A549 (cell line): ENCODE measurements around the gene CACNA2D4. TPM values are rescaled to one million over a fixed set of nuclear protein-coding genes. Genes with fewer than 3 reads are reported as not detected.
A peak's percentile ranks its signal among the peaks of the same experiment; 100 is the strongest.

ENCODE experiments used
- ATAC-seq, 2 experiments: fragments of 200-7000 bp in 1 of 2; fragments of >200 bp in 1 of 2; cut with Nextera tagmentation in 1 of 2; cut with Tn5 transposase in 1 of 2; 3 replicates each; pipeline versions ENCODE4 v1.8.0 to v1.9.1; 2018 to 2020; ENCODE audit warnings: mild to moderate bottlenecking in 1 of 2, moderate library complexity in 1 of 2
- CTCF ChIA-PET: fragments of 300-600 bp; sonication (Branson Sonifier 250); formaldehyde crosslinking; extraction: SDS; loops from one replicate; lab custom pipeline; 2021; ENCODE audit warnings: antibody characterized with exemption, inconsistent platforms; lab: Yijun Ruan, JAX
- POLR2A ChIA-PET: fragments of 350-600 bp; formaldehyde crosslinking; extraction: SDS; loops from one replicate; lab custom pipeline; 2021; ENCODE audit warnings: antibody characterized with exemption, inconsistent platforms; lab: Yijun Ruan, JAX
- DNase-seq, 2 experiments: peaks; one replicate each; pipeline versions ENCODE4 v3.0.0 to v3.0.0-alpha.2; 2011 to 2016; ENCODE audit warnings: low read depth in 1 of 2, low spot score in 1 of 2
- FAIRE-seq: peaks from 2 replicates; lab custom pipeline; 2011; peaks lifted over from hg19 to GRCh38; lab: Jason Lieb, UNC
- H3K27ac ChIP-seq, 2 experiments: fragments of >200 bp; sonication (Bioruptor Twin); formaldehyde crosslinking; 3 replicates each; pipeline ENCODE4 v1.5.1; 2016 to 2017
- H3K4me1 ChIP-seq: fragments of >200 bp; sonication (Bioruptor Twin); formaldehyde crosslinking; 3 replicates; pipeline ENCODE4 v1.6.1; 2016
- H3K4me2 ChIP-seq: fragments of >200 bp; sonication (Bioruptor Twin); formaldehyde crosslinking; 3 replicates; pipeline ENCODE4 v1.6.1; 2016
- H3K4me3 ChIP-seq: fragments of >200 bp; sonication (Bioruptor Twin); formaldehyde crosslinking; 3 replicates; pipeline ENCODE4 v1.5.1; 2016
- H3K9me3 ChIP-seq: fragments of >200 bp; sonication (Bioruptor Twin); formaldehyde crosslinking; 3 replicates; pipeline ENCODE4 v1.6.1; 2016
- BHLHE40 ChIP-seq: IDR thresholded peaks from 2 replicates; pipeline ENCODE4 v1.6.1; 2012; ENCODE audit warnings: low read depth, low read length, inconsistent platforms
- E2F6 ChIP-seq: IDR thresholded peaks from 2 replicates; pipeline ENCODE4 v1.6.1; 2012; ENCODE audit warnings: low read depth, borderline replicate concordance
- ELK1 ChIP-seq: fragments of 150-350 bp; IDR thresholded peaks from 2 replicates; pipeline ENCODE4 v1.6.1; 2014; ENCODE audit warnings: low read depth, mild to moderate bottlenecking, low read length
- FOSB ChIP-seq: fragments of 250-450 bp; sonication (Bioruptor Pico); IDR thresholded peaks from 2 replicates; pipeline ENCODE4 v1.5.0; 2020; ENCODE audit warnings: mild to moderate bottlenecking, moderate library complexity
- FOXS1 ChIP-seq: fragments of 250-450 bp; sonication (Bioruptor Pico); IDR thresholded peaks from 2 replicates; pipeline ENCODE4 v1.5.0; 2020; ENCODE audit warnings: mild to moderate bottlenecking, moderate library complexity
- GATA3 ChIP-seq: IDR thresholded peaks from 2 replicates; pipeline ENCODE4 v1.6.1; 2012; ENCODE audit warnings: borderline replicate concordance
- HEYL ChIP-seq: fragments of 250-450 bp; sonication (Bioruptor Pico); IDR thresholded peaks from 2 replicates; pipeline ENCODE4 v1.8.0; 2021; ENCODE audit warnings: mild to moderate bottlenecking, moderate library complexity
- HOXA7 ChIP-seq: fragments of 250-450 bp; sonication (Bioruptor Pico); IDR thresholded peaks from 2 replicates; pipeline ENCODE4 v1.5.0; 2020; ENCODE audit warnings: mild to moderate bottlenecking, moderate library complexity
- HOXB5 ChIP-seq: fragments of 250-450 bp; sonication (Bioruptor Pico); IDR thresholded peaks from 2 replicates; pipeline ENCODE4 v1.5.0; 2020; ENCODE audit warnings: mild to moderate bottlenecking, moderate library complexity
- MAFK ChIP-seq: fragments of 450-650 bp; IDR thresholded peaks from 2 replicates; pipeline ENCODE4 v1.6.1; 2014; ENCODE audit not compliant: partially characterized antibody
- NR3C1 ChIP-seq: fragments of >200 bp; sonication (Bioruptor Twin); formaldehyde crosslinking; IDR thresholded peaks from 3 replicates; pipeline ENCODE4 v1.6.1; 2017
- PHF8 ChIP-seq: fragments of 200-600 bp; sonication (generic); IDR thresholded peaks from 2 replicates; pipeline ENCODE4 v1.6.1; 2016; ENCODE audit warnings: low read depth, mild to moderate bottlenecking, antibody characterized with exemption, moderate library complexity, borderline replicate concordance
- POLR2AphosphoS2 ChIP-seq: conservative IDR thresholded peaks from 2 replicates; pipeline ENCODE4 v1.6.1; 2012; ENCODE audit warnings: low read length, improper control_type of control experiment, inconsistent platforms
- RAD21 ChIP-seq, 2 experiments: fragments of >200 bp in 1 of 2; sonication (Bioruptor Twin) in 1 of 2; formaldehyde crosslinking in 1 of 2; IDR thresholded peaks in 1 of 2; conservative IDR thresholded peaks in 1 of 2; 2 replicates in 1 of 2; 3 replicates in 1 of 2; pipeline ENCODE4 v1.6.1; 2012 to 2018; ENCODE audit warnings: inconsistent platforms in 1 of 2
- RARB ChIP-seq: fragments of 250-450 bp; sonication (Bioruptor Pico); IDR thresholded peaks from 2 replicates; pipeline ENCODE4 v1.8.0; 2021; ENCODE audit warnings: mild to moderate bottlenecking, moderate library complexity
- TP53 ChIP-seq: fragments of 250-450 bp; sonication (Bioruptor Pico); IDR thresholded peaks from 2 replicates; pipeline ENCODE4 v1.5.0; 2021; ENCODE audit warnings: mild to moderate bottlenecking, moderate library complexity
- USF2 ChIP-seq: fragments of 450-650 bp; IDR thresholded peaks from 2 replicates; pipeline ENCODE4 v1.6.1; 2014; ENCODE audit warnings: antibody characterized with exemption
- ZC3H11A ChIP-seq: fragments of 450-650 bp; IDR thresholded peaks from 2 replicates; pipeline ENCODE4 v1.6.1; 2014; ENCODE audit warnings: antibody characterized with exemption, mild to moderate bottlenecking
- ZNF302 ChIP-seq: fragments of 250-450 bp; sonication (Bioruptor Pico); IDR thresholded peaks from 2 replicates; pipeline ENCODE4 v1.9.0; 2021; ENCODE audit warnings: inconsistent platforms, mild to moderate bottlenecking, moderate library complexity
- WGBS: methylation state at CpG from one replicate; pipeline ENCODE4 v1.1.6; 2017; ENCODE audit errors: missing lambda C conversion rate; 5-methylcytosine and 5-hydroxymethylcytosine counted together
- polyA plus RNA-seq, 4 experiments: library from polyadenylated mRNA; depleted of rRNA in 3 of 4; stranded (reverse); fragments of >200 nt; fragmentation: RNase III in 1 of 4; extraction: RNeasy Plus Mini Kit Qiagen cat#74134 plus additional on column Dnase treatment in 1 of 4; gene quantifications; 2 replicates in 3 of 4; 3 replicates in 1 of 4; pipeline ENCODE4 v1.2.3, GENCODE V29; 2011 to 2017
- TF ChIP-seq, protein P1 (sequence below): fragments of >200 bp; sonication (Bioruptor Twin); formaldehyde crosslinking; IDR thresholded peaks from 3 replicates; pipeline ENCODE4 v1.5.1; 2016
- TF ChIP-seq, protein P2 (sequence below): fragments of 200-600 bp; sonication (generic); IDR thresholded peaks from 2 replicates; pipeline ENCODE4 v1.6.1; 2016; ENCODE audit warnings: antibody characterized with exemption, mild to moderate bottlenecking, moderate library complexity

Gene CACNA2D4
- polyA plus RNA-seq, 2 of the 4 experiments (the other 2 are of a cell fraction): not detected

GRCh38 chr12:1791104-1791841, 127.2 kb downstream of the CACNA2D4 start (continued):
- TF ChIP-seq, protein P1, sequence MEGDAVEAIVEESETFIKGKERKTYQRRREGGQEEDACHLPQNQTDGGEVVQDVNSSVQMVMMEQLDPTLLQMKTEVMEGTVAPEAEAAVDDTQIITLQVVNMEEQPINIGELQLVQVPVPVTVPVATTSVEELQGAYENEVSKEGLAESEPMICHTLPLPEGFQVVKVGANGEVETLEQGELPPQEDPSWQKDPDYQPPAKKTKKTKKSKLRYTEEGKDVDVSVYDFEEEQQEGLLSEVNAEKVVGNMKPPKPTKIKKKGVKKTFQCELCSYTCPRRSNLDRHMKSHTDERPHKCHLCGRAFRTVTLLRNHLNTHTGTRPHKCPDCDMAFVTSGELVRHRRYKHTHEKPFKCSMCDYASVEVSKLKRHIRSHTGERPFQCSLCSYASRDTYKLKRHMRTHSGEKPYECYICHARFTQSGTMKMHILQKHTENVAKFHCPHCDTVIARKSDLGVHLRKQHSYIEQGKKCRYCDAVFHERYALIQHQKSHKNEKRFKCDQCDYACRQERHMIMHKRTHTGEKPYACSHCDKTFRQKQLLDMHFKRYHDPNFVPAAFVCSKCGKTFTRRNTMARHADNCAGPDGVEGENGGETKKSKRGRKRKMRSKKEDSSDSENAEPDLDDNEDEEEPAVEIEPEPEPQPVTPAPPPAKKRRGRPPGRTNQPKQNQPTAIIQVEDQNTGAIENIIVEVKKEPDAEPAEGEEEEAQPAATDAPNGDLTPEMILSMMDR: peak; percentile 91
- no peak for TF ChIP-seq MAFK
- TF ChIP-seq POLR2AphosphoS2: no peak

DNA sequence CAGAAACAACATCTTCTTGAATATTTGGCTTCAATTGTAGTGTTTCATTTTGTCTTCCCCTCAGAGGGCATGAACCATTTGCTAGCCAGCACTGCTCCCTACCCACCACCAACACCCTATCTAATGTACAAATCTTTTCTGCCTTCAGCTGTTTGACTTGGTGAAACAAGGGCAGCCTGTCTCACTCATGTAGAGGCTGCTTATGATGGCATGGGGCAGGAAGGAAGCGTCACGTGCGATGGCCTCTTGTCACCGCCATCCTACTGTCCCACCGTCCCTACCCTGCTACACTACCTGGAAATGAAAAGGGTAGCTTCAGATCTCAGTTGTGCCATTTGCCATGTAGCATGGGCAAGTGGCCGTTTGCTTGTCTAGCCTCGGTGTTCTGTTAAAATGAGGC, 128.0 kb downstream of the CACNA2D4 start:
- Histone ChIP-seq H3K9me3 (no peaks in the 10 kb centered on the region), H3K27ac (no peak overlapping the region), H3K4me1 (peaks cover under 1% of the 10 kb centered on the region; the same call in 2 of the 3 replicates), H3K4me3 (no peak overlapping the region), H3K4me2 (no peak overlapping the region)
- 68% methylated on average over 7 of the region's 7 CpGs for WGBS
- ATAC-seq: peak; percentile 12 to 22; a peak in 3 of 6 replicates
- DNase-seq: no peak
- POLR2A ChIA-PET: interaction anchor here (1.3 to 2.2 kb wide), 3 partner anchors 100 to 138 kb away, joined by 3 to 10 read pairs (median 5); partner anchors contain the start of gene ADIPOR2
- no peak for FAIRE-seq
- TF ChIP-seq RAD21 (conservative IDR thresholded peaks at IDR 0.05 in 1 of 2, IDR thresholded peaks at IDR 0.05 in 1 of 2) (no peak), E2F6 (no peak), PHF8 (no peak), HOXB5 (CRISPR knock-in tag) (no peak), NR3C1 (no peak), RARB (no peak), FOSB (no peak), ZNF302 (CRISPR knock-in tag) (no peak), BHLHE40 (no peak), GATA3 (no peak), ELK1 (no peak), FOXS1 (CRISPR knock-in tag) (no peak), TP53 (no peak), ZC3H11A (no peak), HEYL (no peak), USF2 (no peak), HOXA7 (no peak)
- TF ChIP-seq, protein P2, sequence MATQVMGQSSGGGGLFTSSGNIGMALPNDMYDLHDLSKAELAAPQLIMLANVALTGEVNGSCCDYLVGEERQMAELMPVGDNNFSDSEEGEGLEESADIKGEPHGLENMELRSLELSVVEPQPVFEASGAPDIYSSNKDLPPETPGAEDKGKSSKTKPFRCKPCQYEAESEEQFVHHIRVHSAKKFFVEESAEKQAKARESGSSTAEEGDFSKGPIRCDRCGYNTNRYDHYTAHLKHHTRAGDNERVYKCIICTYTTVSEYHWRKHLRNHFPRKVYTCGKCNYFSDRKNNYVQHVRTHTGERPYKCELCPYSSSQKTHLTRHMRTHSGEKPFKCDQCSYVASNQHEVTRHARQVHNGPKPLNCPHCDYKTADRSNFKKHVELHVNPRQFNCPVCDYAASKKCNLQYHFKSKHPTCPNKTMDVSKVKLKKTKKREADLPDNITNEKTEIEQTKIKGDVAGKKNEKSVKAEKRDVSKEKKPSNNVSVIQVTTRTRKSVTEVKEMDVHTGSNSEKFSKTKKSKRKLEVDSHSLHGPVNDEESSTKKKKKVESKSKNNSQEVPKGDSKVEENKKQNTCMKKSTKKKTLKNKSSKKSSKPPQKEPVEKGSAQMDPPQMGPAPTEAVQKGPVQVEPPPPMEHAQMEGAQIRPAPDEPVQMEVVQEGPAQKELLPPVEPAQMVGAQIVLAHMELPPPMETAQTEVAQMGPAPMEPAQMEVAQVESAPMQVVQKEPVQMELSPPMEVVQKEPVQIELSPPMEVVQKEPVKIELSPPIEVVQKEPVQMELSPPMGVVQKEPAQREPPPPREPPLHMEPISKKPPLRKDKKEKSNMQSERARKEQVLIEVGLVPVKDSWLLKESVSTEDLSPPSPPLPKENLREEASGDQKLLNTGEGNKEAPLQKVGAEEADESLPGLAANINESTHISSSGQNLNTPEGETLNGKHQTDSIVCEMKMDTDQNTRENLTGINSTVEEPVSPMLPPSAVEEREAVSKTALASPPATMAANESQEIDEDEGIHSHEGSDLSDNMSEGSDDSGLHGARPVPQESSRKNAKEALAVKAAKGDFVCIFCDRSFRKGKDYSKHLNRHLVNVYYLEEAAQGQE: no peak
- TF ChIP-seq, all 56 proteins: peak for 0
- CTCF ChIA-PET: interaction anchor here (0.6 to 14.6 kb wide), 54 partner anchors 8 to 841 kb away, joined by 3 to 483 read pairs (median 6); partner anchors contain the start of genes ADIPOR2 and WNT5B
